Gastrocnemius medialis (tissue), 4 donors: ENCODE results near the gene VTI1B.

ENCODE experiments used
- CTCF ChIP-seq, 5 experiments: fragments of 450-650 bp in 3 of 5; fragments of 200-600 bp in 2 of 5; sonication (generic) in 2 of 5; IDR thresholded peaks in 4 of 5; conservative IDR thresholded peaks in 1 of 5; 1 replicate in 4 of 5; 2 replicates in 1 of 5; pipeline ENCODE4 v1.5.1; 2016 to 2019; ENCODE audit warnings: antibody characterized with exemption in 5 of 5, mild to moderate bottlenecking in 3 of 5, moderate library complexity in 3 of 5
- POLR2A ChIP-seq, 2 donors: fragments of 450-650 bp; IDR thresholded peaks; one replicate each; pipeline ENCODE4 v1.6.1; 2017; ENCODE audit warnings: antibody characterized with exemption in 2 of 2, mild to moderate bottlenecking in 2 of 2, moderate library complexity in 2 of 2

DNA sequence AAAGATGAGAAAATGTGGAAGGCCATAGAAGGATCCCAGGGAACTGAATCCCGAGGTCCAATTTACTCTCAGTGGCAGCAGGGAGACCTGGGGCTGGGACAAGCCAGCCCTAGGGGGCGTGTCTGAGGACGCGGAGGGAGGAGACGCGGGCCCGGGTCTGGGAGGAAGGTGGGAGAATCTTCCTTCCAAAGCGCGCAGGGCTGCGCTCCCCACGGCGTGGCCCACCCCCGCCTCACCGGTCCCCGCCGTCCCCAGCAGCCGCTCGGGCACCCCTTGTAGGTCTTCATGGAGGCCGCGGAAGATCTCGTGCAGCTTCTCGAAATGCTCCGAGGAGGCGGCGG is 323 bp downstream of the VTI1B start:
- TF ChIP-seq CTCF (IDR thresholded peaks at IDR 0.05 in 4 of 5, conservative IDR thresholded peaks at IDR 0.05 in 1 of 5): peak in 2 of 5 experiments; percentile 39 to 45
- no peak for TF ChIP-seq POLR2A (IDR thresholded peaks at IDR 0.05)
